KMS-11 (cell line): ENCODE data around the gene PMEPA1.

ENCODE experiments used
- H2AFZ ChIP-seq: fragments of 200-600 bp; sonication (generic); 2 replicates; pipeline ENCODE4 v1.6.1; 2016; ENCODE audit warnings: antibody characterized with exemption, mixed run types, low read depth
- H3K27ac ChIP-seq: fragments of 200-600 bp; sonication (generic); 2 replicates; pipeline ENCODE4 v1.6.1; 2016; ENCODE audit warnings: mild to moderate bottlenecking, mixed run types
- H3K27me3 ChIP-seq: fragments of 200-600 bp; sonication (generic); 2 replicates; pipeline ENCODE4 v1.6.1; 2017; ENCODE audit warnings: mild to moderate bottlenecking, low read depth, mixed run types, moderate library complexity; ENCODE audit not compliant: insufficient read depth
- H3K36me3 ChIP-seq: fragments of 200-600 bp; sonication (generic); 2 replicates; pipeline ENCODE4 v1.6.1; 2017; ENCODE audit warnings: mild to moderate bottlenecking, mixed run types; ENCODE audit not compliant: insufficient read depth
- H3K4me1 ChIP-seq: fragments of 200-600 bp; sonication (generic); 2 replicates; pipeline ENCODE4 v1.6.1; 2016; ENCODE audit warnings: mild to moderate bottlenecking, low read depth, mixed run types; ENCODE audit not compliant: poor library complexity, severe bottlenecking
- H3K4me2 ChIP-seq: fragments of 200-600 bp; sonication (generic); 2 replicates; pipeline ENCODE4 v1.7.0; 2016; ENCODE audit warnings: mild to moderate bottlenecking, mixed run types
- H3K4me3 ChIP-seq: fragments of 200-600 bp; sonication (generic); IDR thresholded peaks from 2 replicates; pipeline ENCODE4 v1.6.1; 2017; ENCODE audit warnings: low read depth, low read length, mixed read lengths; ENCODE audit not compliant: insufficient read depth
- H3K79me2 ChIP-seq: fragments of 200-600 bp; sonication (generic); 2 replicates; pipeline ENCODE4 v1.6.1; 2016; ENCODE audit warnings: low read depth, mixed run types; ENCODE audit not compliant: insufficient read depth
- H3K9ac ChIP-seq: fragments of 200-600 bp; sonication (generic); 2 replicates; pipeline ENCODE4 v1.6.1; 2016; ENCODE audit warnings: mild to moderate bottlenecking, mixed run types
- H4K20me1 ChIP-seq: fragments of 200-600 bp; sonication (generic); 2 replicates; pipeline ENCODE4 v1.6.1; 2016; ENCODE audit warnings: mild to moderate bottlenecking, mixed run types; ENCODE audit not compliant: insufficient read depth
- CTCF ChIP-seq: fragments of 200-600 bp; sonication (generic); conservative IDR thresholded peaks from 2 replicates; pipeline ENCODE4 v1.6.1; 2017; ENCODE audit warnings: low read depth, mild to moderate bottlenecking, antibody characterized with exemption, low read length, moderate library complexity, mixed read lengths

The PMEPA1 gene

GRCh38 chr20:57616143-57616951 is 93.5 kb downstream of the PMEPA1 start:
- H3K4me3 ChIP-seq: no peak overlapping the region
- no peaks in the 10 kb centered on the region for H3K79me2 ChIP-seq
- H4K20me1 ChIP-seq: no peaks in the 10 kb centered on the region
- no peaks in the 10 kb centered on the region for H3K36me3 ChIP-seq
- no peaks in the 10 kb centered on the region for H3K27me3 ChIP-seq
- peaks cover 53% of the 10 kb centered on the region for H3K4me1 ChIP-seq
- no peak overlapping the region for H3K9ac ChIP-seq
- TF ChIP-seq CTCF: no peak
- H3K27ac ChIP-seq: no peak overlapping the region
- no peak overlapping the region for H2AFZ ChIP-seq
- H3K4me2 ChIP-seq: peak overlapping the region; percentile 99; the same call in 1 of the 2 replicates

- no peaks in the 10 kb centered on the region for H3K27me3 ChIP-seq
- H2AFZ ChIP-seq: no peak overlapping the region
- H3K36me3 ChIP-seq: no peaks in the 10 kb centered on the region
- TF ChIP-seq CTCF: no peak
- no peaks in the 10 kb centered on the region for H4K20me1 ChIP-seq
- H3K79me2 ChIP-seq: no peaks in the 10 kb centered on the region
- H3K4me2 ChIP-seq: no peak overlapping the region
- no peak overlapping the region for H3K9ac ChIP-seq
- no peak overlapping the region for H3K27ac ChIP-seq
- H3K4me3 ChIP-seq: no peak overlapping the region
- H3K4me1 ChIP-seq: peaks cover 45% of the 10 kb centered on the region
Observed at GRCh38 chr20:57615445-57615811, 94.4 kb downstream of the PMEPA1 start.

- no peak overlapping the region for H3K27ac ChIP-seq
- H3K4me3 ChIP-seq: no peak overlapping the region
- H3K36me3 ChIP-seq: no peaks in the 10 kb centered on the region
- no peaks in the 10 kb centered on the region for H3K27me3 ChIP-seq
- no peak overlapping the region for H3K9ac ChIP-seq
- no peaks in the 10 kb centered on the region for H4K20me1 ChIP-seq
- TF ChIP-seq CTCF: no peak
- no peak overlapping the region for H2AFZ ChIP-seq
- H3K4me2 ChIP-seq: no peak overlapping the region
- no peaks in the 10 kb centered on the region for H3K79me2 ChIP-seq
- peaks cover 41% of the 10 kb centered on the region for H3K4me1 ChIP-seq
Observed at GRCh38 chr20:57614490-57615444, 95.0 kb downstream of the PMEPA1 start.

GRCh38 chr20:57613481-57613921 is 96.3 kb downstream of the PMEPA1 start:
- Histone ChIP-seq H3K79me2 (no peaks in the 10 kb centered on the region), H3K4me2 (no peak overlapping the region), H3K4me1 (peaks cover 29% of the 10 kb centered on the region), H3K27me3 (no peaks in the 10 kb centered on the region), H2AFZ (no peak overlapping the region), H3K4me3 (no peak overlapping the region), H3K36me3 (no peaks in the 10 kb centered on the region), H4K20me1 (no peaks in the 10 kb centered on the region), H3K27ac (no peak overlapping the region), H3K9ac (no peak overlapping the region)
- TF ChIP-seq CTCF: no peak
